Activated naive CD8-positive, alpha-beta T cell treated with anti-CD3 and anti-CD28 coated beads, Interleukin-2, amount 10 ng/mL, durations not matched to agents 7 days and 5 days (primary cell): ENCODE results near the gene MAD1L1. TPM values are rescaled to one million over a fixed set of nuclear protein-coding genes. Genes with fewer than 3 reads are reported as not detected.

Experiments
- ATAC-seq: fragments of 150-1000 bp; cut with Tn5 transposase; one replicate; pipeline ENCODE4 v1.10.0; 2021; ENCODE audit warnings: low read depth, moderate library complexity
- POLR2A ChIA-PET: fragments of 350-600 bp; sonication (Branson Sonifier 250); formaldehyde crosslinking; loops from one replicate; lab custom pipeline; 2021; ENCODE audit warnings: antibody characterized with exemption; lab: Charles Lee
- DNase-seq: peaks from one replicate; pipeline ENCODE4 v3.0.0; 2021
- H3K27ac Mint-ChIP-seq: one replicate; pipeline ENCODE4 v1.8.0; 2022; ENCODE audit warnings: mild to moderate bottlenecking, mixed read lengths
- H3K27me3 Mint-ChIP-seq: one replicate; pipeline ENCODE4 v1.8.0; 2022; ENCODE audit warnings: mild to moderate bottlenecking, moderate library complexity, mixed read lengths
- H3K36me3 Mint-ChIP-seq: one replicate; pipeline ENCODE4 v1.8.0; 2021; ENCODE audit warnings: mild to moderate bottlenecking, mixed read lengths
- H3K4me1 Mint-ChIP-seq: one replicate; pipeline ENCODE4 v1.8.0; 2021; ENCODE audit warnings: mixed read lengths
- H3K4me3 Mint-ChIP-seq: one replicate; pipeline ENCODE4 v1.8.0; 2022; ENCODE audit warnings: mild to moderate bottlenecking, moderate library complexity, mixed read lengths
- H3K9me3 Mint-ChIP-seq: one replicate; pipeline ENCODE4 v1.8.0; 2021; ENCODE audit warnings: mixed read lengths
- total RNA-seq, 2 experiments: library from RNA; stranded (reverse); gene quantifications; one replicate each; pipeline ENCODE4 v1.2.3, GENCODE V29; 2021

The MAD1L1 gene
- total RNA-seq, 2 experiments from 2014 or later = 72.7 to 82.6 TPM

DNA sequence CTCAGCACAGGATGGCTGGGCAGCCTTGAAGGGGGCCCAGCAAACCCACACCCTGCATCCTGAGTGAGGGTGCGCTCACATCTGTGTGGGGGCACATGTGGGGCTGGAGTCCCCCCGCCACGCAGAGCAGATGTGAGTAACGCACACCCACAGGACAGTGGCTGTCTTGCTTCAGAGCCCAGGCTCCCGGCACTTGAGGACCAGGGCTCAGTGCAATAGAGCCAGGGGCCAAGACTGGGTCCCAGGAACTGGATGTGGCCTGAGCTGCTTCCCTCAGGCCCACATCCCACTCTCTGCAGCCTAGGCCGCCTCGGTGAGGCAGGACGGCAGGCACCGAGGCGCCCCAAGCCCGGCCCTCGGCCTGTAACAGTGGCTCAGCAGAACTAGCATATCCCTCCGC is 159.9 kb downstream of the MAD1L1 start:
- Mint-ChIP-seq H3K4me3 (no peak overlapping the region), H3K27me3 (no peaks in the 10 kb centered on the region), H3K9me3 (no peaks in the 10 kb centered on the region), H3K4me1 (peaks cover 4% of the 10 kb centered on the region), H3K27ac (no peak overlapping the region), H3K36me3 (peaks cover 3% of the 10 kb centered on the region)
- DNase-seq = no peak
- POLR2A ChIA-PET = interaction anchor here (0.9 kb wide), 1 partner anchor 86 kb away, joined by 3 read pairs; no protein-coding TSS in a partner anchor
- no peak for ATAC-seq

- H3K4me3 Mint-ChIP-seq = no peak overlapping the region
- ATAC-seq (peak; percentile 58), DNase-seq (no peak)
- no peaks in the 10 kb centered on the region for H3K27me3 Mint-ChIP-seq
- H3K9me3 Mint-ChIP-seq = no peaks in the 10 kb centered on the region
- peaks cover 4% of the 10 kb centered on the region for H3K4me1 Mint-ChIP-seq
- H3K36me3 Mint-ChIP-seq = peaks cover 3% of the 10 kb centered on the region
- POLR2A ChIA-PET = interaction anchor here (0.9 kb wide), 1 partner anchor 85 kb away, joined by 3 read pairs; no protein-coding TSS in a partner anchor
- no peak overlapping the region for H3K27ac Mint-ChIP-seq
Measured at GRCh38 chr7:2072042-2072441, 160.7 kb downstream of the MAD1L1 start.

DNA sequence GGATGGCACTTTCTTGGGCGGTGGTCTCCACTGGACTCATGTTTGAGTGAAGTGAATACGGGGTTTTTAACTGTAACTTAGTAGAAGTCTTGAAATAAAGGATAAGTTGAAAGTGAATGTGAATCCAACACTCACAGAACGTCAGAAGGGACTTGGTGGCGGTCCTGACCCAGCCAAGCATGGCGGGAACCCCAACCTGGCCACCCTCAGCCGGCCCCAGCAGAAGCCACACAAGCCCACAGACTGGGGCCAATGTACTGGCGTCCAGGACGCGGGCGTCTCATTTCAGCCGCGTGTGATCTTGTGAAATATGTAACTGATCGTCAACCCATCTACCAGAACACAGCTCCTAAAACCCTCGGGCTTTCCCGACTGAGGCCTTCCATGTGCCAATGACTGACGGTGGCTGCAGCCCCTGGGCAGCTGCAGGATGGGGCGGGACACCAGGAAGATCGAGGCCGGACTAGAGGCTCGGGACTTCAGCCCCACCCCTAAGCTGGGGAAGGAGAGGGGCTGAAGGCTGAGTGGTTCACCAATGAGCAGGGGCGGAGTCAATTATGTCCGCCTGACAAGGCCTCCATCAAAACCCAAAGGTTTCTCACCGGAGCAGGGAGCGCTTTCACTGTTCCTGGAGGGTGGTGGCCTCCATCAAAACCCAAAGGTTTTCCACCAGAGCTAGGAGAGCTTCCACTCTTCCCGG is 161.5 kb downstream of the MAD1L1 start:
- Mint-ChIP-seq H3K27ac (no peak overlapping the region), H3K36me3 (peaks cover 2% of the 10 kb centered on the region), H3K27me3 (no peaks in the 10 kb centered on the region), H3K9me3 (no peaks in the 10 kb centered on the region), H3K4me1 (peaks cover 8% of the 10 kb centered on the region), H3K4me3 (no peak overlapping the region)
- ATAC-seq (no peak), DNase-seq (no peak)
- POLR2A ChIA-PET = no interaction called here

DNA sequence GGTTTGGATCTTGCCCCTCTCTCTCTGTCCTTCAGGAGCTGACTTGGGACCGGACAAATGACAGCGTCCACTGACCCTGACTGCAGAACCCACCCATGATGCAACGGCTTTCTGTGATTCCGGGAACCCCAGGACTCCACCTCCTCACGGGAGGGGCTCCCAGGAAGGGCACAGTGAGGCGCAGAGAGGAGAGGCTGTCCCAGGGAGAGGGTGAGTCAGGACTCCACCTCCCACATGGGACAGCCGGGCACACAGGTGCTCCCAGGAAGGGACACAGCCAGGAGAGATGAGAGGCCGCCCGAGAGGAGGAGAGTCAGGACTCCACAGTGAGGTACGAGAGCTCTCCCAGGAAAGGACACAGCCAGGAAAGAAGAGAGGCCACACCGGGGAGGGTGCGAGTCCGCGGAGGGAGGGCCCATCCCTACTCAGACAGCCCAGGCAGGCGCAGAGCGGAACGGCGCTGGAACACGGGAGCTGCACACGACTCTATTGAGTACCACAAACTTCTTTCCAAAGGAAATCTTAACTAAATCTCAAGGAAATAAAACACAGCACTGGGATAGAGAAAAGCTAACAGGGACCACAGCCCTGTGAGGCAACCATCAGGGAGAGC is 162.5 kb downstream of the MAD1L1 start:
- Mint-ChIP-seq H3K27ac (no peak overlapping the region), H3K4me1 (peaks cover 10% of the 10 kb centered on the region), H3K9me3 (no peaks in the 10 kb centered on the region), H3K36me3 (peaks cover 3% of the 10 kb centered on the region), H3K4me3 (no peak overlapping the region), H3K27me3 (no peaks in the 10 kb centered on the region)
- no peak for ATAC-seq
- POLR2A ChIA-PET = no interaction called here
- no peak for DNase-seq

DNA sequence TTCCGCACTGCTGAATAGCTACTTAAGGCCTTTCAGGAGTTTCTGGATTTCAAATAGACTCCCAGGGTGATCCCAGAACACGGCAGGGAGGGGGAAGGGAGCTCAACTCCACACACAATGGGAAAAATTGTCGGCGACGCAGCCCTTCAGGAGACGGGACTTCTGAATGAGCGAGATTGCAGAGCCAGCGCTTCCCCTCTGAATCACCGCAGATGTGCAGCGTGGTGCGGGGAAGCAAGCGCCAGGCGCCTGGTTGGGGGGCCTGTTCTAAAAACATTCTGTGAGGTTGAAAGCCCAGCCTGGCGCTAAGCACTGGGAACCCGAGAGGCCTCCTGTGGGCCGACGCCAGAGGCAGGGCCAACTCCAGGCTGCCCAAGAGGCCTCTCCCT is 163.3 kb downstream of the MAD1L1 start:
- peaks cover 3% of the 10 kb centered on the region for H3K36me3 Mint-ChIP-seq
- no peaks in the 10 kb centered on the region for H3K9me3 Mint-ChIP-seq
- POLR2A ChIA-PET = no interaction called here
- peaks cover 10% of the 10 kb centered on the region for H3K4me1 Mint-ChIP-seq
- DNase-seq (no peak), ATAC-seq (no peak)
- no peak overlapping the region for H3K4me3 Mint-ChIP-seq
- no peaks in the 10 kb centered on the region for H3K27me3 Mint-ChIP-seq
- no peak overlapping the region for H3K27ac Mint-ChIP-seq

DNA sequence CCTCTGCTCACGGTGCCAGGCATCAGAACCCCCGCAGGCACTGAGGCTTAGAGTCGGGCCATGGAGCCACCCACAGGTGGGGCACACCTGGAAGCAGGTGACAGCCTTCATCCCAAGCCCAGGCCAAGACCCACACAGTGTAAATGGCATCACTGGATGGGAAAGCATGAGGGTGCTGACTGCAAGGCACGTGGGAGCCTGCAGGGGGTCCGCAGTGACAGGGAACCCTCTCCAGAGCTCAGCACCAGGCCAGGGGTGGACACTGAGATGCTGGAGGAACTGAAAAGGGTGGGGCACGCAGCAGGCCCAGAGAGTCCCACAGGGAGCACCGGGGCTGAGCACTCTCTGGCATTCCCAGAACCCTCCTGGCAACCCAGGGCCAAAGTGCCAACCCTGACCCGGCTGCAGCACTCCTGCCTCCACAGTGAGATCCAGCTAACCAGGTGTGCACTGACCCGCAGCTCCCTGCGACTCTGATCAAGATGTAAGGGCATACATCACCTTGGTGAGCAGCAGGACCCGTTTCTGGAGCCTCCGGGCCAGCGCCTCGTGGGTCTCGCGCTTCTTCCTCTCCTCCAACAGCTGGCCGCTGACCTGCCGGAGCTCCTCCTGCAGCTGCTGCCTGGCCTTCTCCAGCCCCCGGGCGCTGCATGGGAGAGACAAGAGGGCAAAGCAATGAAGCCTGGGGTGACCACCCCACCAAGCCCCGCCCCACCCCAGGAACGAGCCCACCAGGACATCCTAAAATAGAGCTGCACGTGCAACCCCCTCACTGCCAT is 163.9 kb downstream of the MAD1L1 start:
- DNase-seq (no peak), ATAC-seq (no peak)
- Mint-ChIP-seq H3K4me3 (no peak overlapping the region), H3K36me3 (peaks cover 3% of the 10 kb centered on the region), H3K4me1 (peaks cover 10% of the 10 kb centered on the region), H3K27ac (no peak overlapping the region), H3K27me3 (no peaks in the 10 kb centered on the region), H3K9me3 (no peaks in the 10 kb centered on the region)
- POLR2A ChIA-PET = no interaction called here

DNA sequence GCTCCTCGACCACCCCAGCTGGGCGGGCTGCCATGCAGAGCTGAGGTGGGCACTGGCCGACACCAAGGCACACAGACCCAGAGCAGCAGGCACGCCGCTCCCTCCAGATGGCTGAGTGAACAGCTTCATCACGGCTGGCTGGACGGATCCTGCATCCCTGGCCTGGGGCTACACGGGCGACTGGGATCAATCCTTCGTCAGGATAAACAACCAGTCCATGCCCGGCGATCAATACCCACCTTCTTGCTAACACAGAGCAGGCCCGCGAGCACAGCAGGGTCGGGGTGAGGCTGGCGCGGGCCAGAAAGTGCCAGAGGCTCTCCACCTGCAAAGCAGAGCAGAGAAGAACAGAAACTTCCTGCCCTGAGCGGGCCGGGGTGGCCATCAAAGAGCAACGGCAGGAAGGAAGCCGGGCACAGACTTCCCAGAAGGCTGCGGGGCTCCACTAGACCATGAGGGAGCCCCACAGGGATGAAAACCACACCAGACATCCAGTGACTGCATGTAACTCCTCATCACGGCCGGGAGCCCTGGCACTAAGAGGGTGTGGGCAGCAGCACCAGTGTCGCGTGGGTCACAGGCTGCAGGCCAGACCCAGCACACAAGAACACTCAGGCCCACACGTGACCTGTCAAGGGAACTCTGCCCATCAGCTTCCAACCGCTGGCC is 166.4 kb downstream of the MAD1L1 start:
- peak overlapping the region; percentile 73 for H3K4me3 Mint-ChIP-seq
- DNase-seq (peak; percentile 64), ATAC-seq (peak; percentile 89)
- H3K36me3 Mint-ChIP-seq = peaks cover 10% of the 10 kb centered on the region
- peaks cover 14% of the 10 kb centered on the region for H3K4me1 Mint-ChIP-seq
- peak overlapping the region; percentile 90 for H3K27ac Mint-ChIP-seq
- no peaks in the 10 kb centered on the region for H3K9me3 Mint-ChIP-seq
- POLR2A ChIA-PET = interaction anchor here (1.0 to 1.4 kb wide), 2 partner anchors 25 to 28 kb away, joined by 3 to 4 read pairs; no protein-coding TSS in a partner anchor
- H3K27me3 Mint-ChIP-seq = no peaks in the 10 kb centered on the region

DNA sequence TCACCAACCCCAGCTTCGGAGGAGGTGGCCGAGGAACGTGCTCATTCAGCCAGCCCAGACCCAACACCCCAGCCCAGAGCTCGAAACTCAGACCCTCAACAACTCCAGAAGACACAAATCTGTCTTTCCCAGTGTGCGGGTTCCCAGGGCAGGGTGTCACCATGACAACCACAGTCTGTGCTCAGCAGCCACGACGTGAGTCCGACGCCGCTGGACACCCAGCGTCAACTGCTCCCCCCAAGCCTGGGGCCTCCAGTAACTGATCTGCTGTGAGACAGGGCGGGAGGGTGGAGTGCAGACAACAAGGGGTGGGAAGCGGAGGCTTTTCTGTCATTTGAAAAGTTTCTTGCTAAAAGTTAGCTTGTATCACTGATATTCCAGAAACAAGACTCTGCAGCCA is 167.2 kb downstream of the MAD1L1 start:
- DNase-seq (no peak), ATAC-seq (no peak)
- no peak overlapping the region for H3K4me3 Mint-ChIP-seq
- POLR2A ChIA-PET = interaction anchor here (1.0 to 1.4 kb wide), 2 partner anchors 24 to 28 kb away, joined by 3 to 4 read pairs; no protein-coding TSS in a partner anchor
- no peaks in the 10 kb centered on the region for H3K27me3 Mint-ChIP-seq
- H3K36me3 Mint-ChIP-seq = peaks cover 10% of the 10 kb centered on the region
- peaks cover 4% of the 10 kb centered on the region for H3K9me3 Mint-ChIP-seq
- peaks cover 13% of the 10 kb centered on the region for H3K4me1 Mint-ChIP-seq
- no peak overlapping the region for H3K27ac Mint-ChIP-seq

GRCh38 chr7:2063563-2064260 is 169.0 kb downstream of the MAD1L1 start:
- Mint-ChIP-seq H3K36me3 (peaks cover 23% of the 10 kb centered on the region), H3K27me3 (no peaks in the 10 kb centered on the region), H3K27ac (peak overlapping the region; percentile 38), H3K4me1 (peaks cover 13% of the 10 kb centered on the region), H3K9me3 (peaks cover 12% of the 10 kb centered on the region), H3K4me3 (no peak overlapping the region)
- POLR2A ChIA-PET = interaction anchor here (1.1 kb wide), 1 partner anchor 26 kb away, joined by 3 read pairs; no protein-coding TSS in a partner anchor
- DNase-seq (no peak), ATAC-seq (no peak)

GRCh38 chr7:2062648-2063047 is 170.1 kb downstream of the MAD1L1 start:
- Mint-ChIP-seq H3K4me3 (no peak overlapping the region), H3K9me3 (peaks cover 12% of the 10 kb centered on the region), H3K36me3 (peaks cover 23% of the 10 kb centered on the region), H3K27me3 (no peaks in the 10 kb centered on the region), H3K4me1 (peaks cover 13% of the 10 kb centered on the region), H3K27ac (no peak overlapping the region)
- POLR2A ChIA-PET = no interaction called here
- no peak for ATAC-seq
- no peak for DNase-seq

DNA sequence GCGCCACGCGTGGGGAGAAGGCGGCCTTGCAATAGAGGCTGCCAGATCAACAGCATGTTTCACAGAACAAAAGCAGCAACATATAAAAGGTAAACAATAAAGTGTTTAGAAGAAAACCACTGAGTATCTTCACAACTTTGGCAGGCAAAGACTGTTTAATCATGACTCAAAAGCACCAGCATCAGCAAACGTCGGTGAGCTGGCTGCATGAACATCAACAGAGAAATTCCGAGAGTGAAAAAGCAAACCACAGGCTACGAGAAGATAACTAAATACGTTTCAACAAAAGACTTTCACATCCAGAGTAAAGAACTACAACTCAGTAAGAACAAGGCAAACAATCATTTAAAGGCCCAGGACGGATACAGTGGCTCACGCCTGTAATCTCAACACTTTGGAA is 172.0 kb downstream of the MAD1L1 start:
- H3K27ac Mint-ChIP-seq = no peak overlapping the region
- ATAC-seq (no peak), DNase-seq (no peak)
- no peaks in the 10 kb centered on the region for H3K27me3 Mint-ChIP-seq
- POLR2A ChIA-PET = no interaction called here
- no peak overlapping the region for H3K4me3 Mint-ChIP-seq
- H3K9me3 Mint-ChIP-seq = peaks cover 12% of the 10 kb centered on the region
- H3K4me1 Mint-ChIP-seq = peaks cover 8% of the 10 kb centered on the region
- H3K36me3 Mint-ChIP-seq = peaks cover 21% of the 10 kb centered on the region

- peaks cover 8% of the 10 kb centered on the region for H3K4me1 Mint-ChIP-seq
- POLR2A ChIA-PET = no interaction called here
- H3K27me3 Mint-ChIP-seq = no peaks in the 10 kb centered on the region
- H3K27ac Mint-ChIP-seq = no peak overlapping the region
- no peak for ATAC-seq
- H3K9me3 Mint-ChIP-seq = peaks cover 12% of the 10 kb centered on the region
- peaks cover 21% of the 10 kb centered on the region for H3K36me3 Mint-ChIP-seq
- no peak overlapping the region for H3K4me3 Mint-ChIP-seq
- no peak for DNase-seq
Measured at GRCh38 chr7:2059964-2060700, 172.6 kb downstream of the MAD1L1 start.
